Sigmoid colon (tissue), 7 donors: ENCODE results near the gene WNT3. TPM values are rescaled to one million over a fixed set of nuclear protein-coding genes. Genes with fewer than 3 reads are reported as not detected.

ENCODE experiments used
- DNase-seq: peaks from one replicate; pipeline ENCODE4 v3.0.0-alpha.2; 2019
- H3K27ac ChIP-seq, 4 donors: fragments of 200-600 bp; sonication (generic); one replicate each; pipeline ENCODE4 v1.5.1; 2016 to 2019; ENCODE audit warnings: mild to moderate bottlenecking in 1 of 4
- H3K27me3 ChIP-seq, 3 donors: fragments of 200-600 bp; sonication (generic); one replicate each; pipeline ENCODE4 v1.5.1; 2019; ENCODE audit warnings: mild to moderate bottlenecking in 1 of 3
- H3K36me3 ChIP-seq, 4 donors: fragments of 200-600 bp; sonication (generic); one replicate each; pipeline ENCODE4 v1.5.1; 2016 to 2019
- H3K4me1 ChIP-seq, 4 donors: fragments of 200-600 bp; sonication (generic); one replicate each; pipeline ENCODE4 v1.5.1; 2017 to 2019
- H3K4me3 ChIP-seq, 4 donors: fragments of 200-600 bp; sonication (generic); one replicate each; pipeline ENCODE4 v1.5.1; 2017 to 2019; ENCODE audit warnings: mild to moderate bottlenecking in 2 of 4, moderate library complexity in 1 of 4
- H3K9me3 ChIP-seq, 4 donors: fragments of 200-600 bp in 3 of 4; sonication (generic) in 3 of 4; one replicate each; pipeline versions ENCODE4 v1.5.1 to v1.6.1; 2013 to 2019
- CTCF ChIP-seq, 4 experiments: fragments of 450-650 bp in 3 of 4; fragments of 200-600 bp in 1 of 4; IDR thresholded peaks; one replicate each; pipeline ENCODE4 v1.5.1; 2016 to 2019; ENCODE audit warnings: antibody characterized with exemption in 4 of 4, mild to moderate bottlenecking in 3 of 4, moderate library complexity in 2 of 4
- EP300 ChIP-seq, 4 donors: sonication (generic); formaldehyde crosslinking; IDR thresholded peaks; one replicate each; pipeline ENCODE4 v1.6.1; 2017; ENCODE audit warnings: antibody characterized with exemption in 4 of 4
- POLR2A ChIP-seq, 2 donors: fragments of 450-650 bp; IDR thresholded peaks; one replicate each; pipeline ENCODE4 v1.6.1; 2016; ENCODE audit warnings: antibody characterized with exemption in 2 of 2, mild to moderate bottlenecking in 2 of 2, moderate library complexity in 2 of 2
- POLR2AphosphoS5 ChIP-seq, 4 donors: sonication (generic); formaldehyde crosslinking; IDR thresholded peaks; one replicate each; pipeline ENCODE4 v1.6.1; 2017; ENCODE audit warnings: antibody characterized with exemption in 4 of 4
- WGBS, 2 donors: extraction: QIAGEN DNeasy Blood & Tissue Kit; methylation state at CpG; one replicate each; pipeline ENCODE4 v1.1.7; 2013; 5-methylcytosine and 5-hydroxymethylcytosine counted together
- intact Hi-C: fragments of 100-400 bp; cut with DNase I; formaldehyde crosslinking; loops from one replicate; pipeline ENCODE4 v1.15.1; 2023
- polyA plus RNA-seq, 3 donors: library from polyadenylated mRNA; stranded (reverse); fragments of 200-250 nt; gene quantifications; one replicate each; pipeline ENCODE4 v1.2.3, GENCODE V29; 2013
- total RNA-seq, 4 donors: library from RNA; depleted of rRNA; stranded (reverse); fragments of >200 nt; gene quantifications; one replicate each; pipeline ENCODE4 v1.1.0, GENCODE V29; 2016
- donor health status: healthy with polysubstance abuse.
- donor health status: Bipolar disorder and iron deficiency.
- donor health status: healthy.

Gene WNT3
- total and polyA plus RNA-seq, 7 donors = under 0.01 to 0.71 (median 0.52) TPM; not detected in 1

- H3K27ac ChIP-seq = no peak overlapping the region
- TF ChIP-seq EP300 (IDR thresholded peaks at IDR 0.05) (no peak), CTCF (IDR thresholded peaks at IDR 0.05) (no peak), POLR2A (IDR thresholded peaks at IDR 0.05) (no peak), POLR2AphosphoS5 (IDR thresholded peaks at IDR 0.05) (no peak)
- peaks cover 0 to 4% (median 0%) of the 10 kb centered on the region in 4 donors for H3K9me3 ChIP-seq
- H3K27me3 ChIP-seq = peaks cover 0 to 18% (median 8%) of the 10 kb centered on the region in 3 donors
- no peak overlapping the region for H3K4me3 ChIP-seq
- no peak for DNase-seq
- no peaks in the 10 kb centered on the region for H3K36me3 ChIP-seq
- intact Hi-C loops = no loop called here
- 93 to 96% methylated on average over 13 of the region's 13 CpGs for WGBS, 2 donors
- no peaks in the 10 kb centered on the region for H3K4me1 ChIP-seq
These were observed 31.0 kb downstream of the WNT3 start for GRCh38 chr17:46787478-46787877.

- Histone ChIP-seq H3K4me3 (no peak overlapping the region), H3K36me3 (no peaks in the 10 kb centered on the region), H3K27ac (no peak overlapping the region), H3K27me3 (peaks cover 0 to 6% (median 0%) of the 10 kb centered on the region in 3 donors), H3K4me1 (no peaks in the 10 kb centered on the region), H3K9me3 (peaks cover 0 to 4% (median 0%) of the 10 kb centered on the region in 4 donors)
- TF ChIP-seq CTCF (IDR thresholded peaks at IDR 0.05) (no peak), POLR2AphosphoS5 (IDR thresholded peaks at IDR 0.05) (no peak), POLR2A (IDR thresholded peaks at IDR 0.05) (no peak), EP300 (IDR thresholded peaks at IDR 0.05) (no peak)
- intact Hi-C loops = no loop called here
- 70 to 74% methylated on average over 7 of the region's 7 CpGs for WGBS, 2 donors
- DNase-seq = no peak
These were observed 32.8 kb downstream of the WNT3 start for GRCh38 chr17:46785696-46786095.

GRCh38 chr17:46783031-46783593, 35.4 kb downstream of the WNT3 start:
- TF ChIP-seq POLR2A (IDR thresholded peaks at IDR 0.05) (no peak), CTCF (IDR thresholded peaks at IDR 0.05) (no peak), EP300 (IDR thresholded peaks at IDR 0.05) (no peak), POLR2AphosphoS5 (IDR thresholded peaks at IDR 0.05) (no peak)
- no peak overlapping the region for H3K27ac ChIP-seq
- no peaks in the 10 kb centered on the region for H3K9me3 ChIP-seq
- WGBS, 2 donors = 47 to 60% methylated on average over 7 of the region's 7 CpGs
- no peaks in the 10 kb centered on the region for H3K4me1 ChIP-seq
- no peak overlapping the region for H3K4me3 ChIP-seq
- H3K27me3 ChIP-seq = no peaks in the 10 kb centered on the region
- intact Hi-C loops = no loop called here
- no peaks in the 10 kb centered on the region for H3K36me3 ChIP-seq
- no peak for DNase-seq

GRCh38 chr17:46782250-46782953, 36.1 kb downstream of the WNT3 start:
- H3K4me1 ChIP-seq = no peaks in the 10 kb centered on the region
- intact Hi-C loops = no loop called here
- 69 to 80% methylated on average over 9 of the region's 9 CpGs for WGBS, 2 donors
- TF ChIP-seq POLR2AphosphoS5 (IDR thresholded peaks at IDR 0.05) (no peak), CTCF (IDR thresholded peaks at IDR 0.05) (peak in 2 of 4 experiments; percentile 14 to 15)
- no peaks in the 10 kb centered on the region for H3K36me3 ChIP-seq
- no peak for DNase-seq
- H3K9me3 ChIP-seq = no peaks in the 10 kb centered on the region
- no peak overlapping the region for H3K27ac ChIP-seq
- H3K4me3 ChIP-seq = no peak overlapping the region
- no peaks in the 10 kb centered on the region for H3K27me3 ChIP-seq
